ENCODE measurements around the gene LRMDA.

The LRMDA gene

GRCh38 chr10:76396134-76396533 is 964.7 kb downstream of the LRMDA start:
- H3K27me3 Mint-ChIP-seq, result no peaks in the 10 kb centered on the region

GRCh38 chr10:76397181-76398042 is 966.0 kb downstream of the LRMDA start:
- no peak for ATAC-seq
- Mint-ChIP-seq H3K9me3 (peaks cover 2% of the 10 kb centered on the region), H3K4me3 (no peak overlapping the region), H3K36me3 (no peaks in the 10 kb centered on the region), H3K27ac (no peak overlapping the region), H3K27me3 (no peaks in the 10 kb centered on the region), H3K4me1 (no peaks in the 10 kb centered on the region)

More at GRCh38 chr10:76396134-76396533, 964.7 kb downstream of the LRMDA start:
- peaks cover 2% of the 10 kb centered on the region for H3K9me3 Mint-ChIP-seq
- H3K4me1 Mint-ChIP-seq, result no peaks in the 10 kb centered on the region
- no peaks in the 10 kb centered on the region for H3K36me3 Mint-ChIP-seq
- no peak overlapping the region for H3K27ac Mint-ChIP-seq
- ATAC-seq, result no peak
- no peak overlapping the region for H3K4me3 Mint-ChIP-seq

GRCh38 chr10:76398043-76398710 is 966.8 kb downstream of the LRMDA start:
- ATAC-seq, result no peak
- Mint-ChIP-seq H3K4me3 (no peak overlapping the region), H3K27me3 (no peaks in the 10 kb centered on the region)

GRCh38 chr10:76399226-76399625 is 967.8 kb downstream of the LRMDA start:
- Mint-ChIP-seq H3K27me3 (no peaks in the 10 kb centered on the region), H3K9me3 (peaks cover 2% of the 10 kb centered on the region), H3K4me1 (no peaks in the 10 kb centered on the region), H3K4me3 (no peak overlapping the region), H3K36me3 (no peaks in the 10 kb centered on the region), H3K27ac (no peak overlapping the region)
- no peak for ATAC-seq

More at GRCh38 chr10:76398043-76398710, 966.8 kb downstream of the LRMDA start:
- H3K36me3 Mint-ChIP-seq, result no peaks in the 10 kb centered on the region
- H3K4me1 Mint-ChIP-seq, result no peaks in the 10 kb centered on the region
- H3K9me3 Mint-ChIP-seq, result peaks cover 2% of the 10 kb centered on the region
- no peak overlapping the region for H3K27ac Mint-ChIP-seq

GRCh38 chr10:76401006-76401405 is 969.6 kb downstream of the LRMDA start:
- H3K9me3 Mint-ChIP-seq, result peaks cover 2% of the 10 kb centered on the region
- no peak overlapping the region for H3K4me3 Mint-ChIP-seq
- no peak overlapping the region for H3K27ac Mint-ChIP-seq
- H3K27me3 Mint-ChIP-seq, result no peaks in the 10 kb centered on the region
- ATAC-seq, result no peak
- no peaks in the 10 kb centered on the region for H3K36me3 Mint-ChIP-seq
- no peaks in the 10 kb centered on the region for H3K4me1 Mint-ChIP-seq

GRCh38 chr10:76403912-76404311 is 972.5 kb downstream of the LRMDA start:
- peaks cover 6% of the 10 kb centered on the region for H3K9me3 Mint-ChIP-seq
- H3K4me3 Mint-ChIP-seq, result no peak overlapping the region
- H3K36me3 Mint-ChIP-seq, result no peaks in the 10 kb centered on the region
- no peak overlapping the region for H3K27ac Mint-ChIP-seq
- no peak for ATAC-seq
- H3K4me1 Mint-ChIP-seq, result no peaks in the 10 kb centered on the region
- H3K27me3 Mint-ChIP-seq, result no peaks in the 10 kb centered on the region

GRCh38 chr10:76404531-76404930 is 973.1 kb downstream of the LRMDA start:
- ATAC-seq, result no peak
- Mint-ChIP-seq H3K9me3 (peaks cover 4% of the 10 kb centered on the region), H3K27ac (no peak overlapping the region), H3K4me1 (no peaks in the 10 kb centered on the region), H3K4me3 (no peak overlapping the region), H3K36me3 (no peaks in the 10 kb centered on the region), H3K27me3 (no peaks in the 10 kb centered on the region)

GRCh38 chr10:76405922-76406321 is 974.5 kb downstream of the LRMDA start:
- Mint-ChIP-seq H3K27ac (no peak overlapping the region), H3K4me1 (no peaks in the 10 kb centered on the region)
- ATAC-seq, result no peak

GRCh38 chr10:76408646-76409045 is 977.2 kb downstream of the LRMDA start:
- H3K4me1 Mint-ChIP-seq, result no peaks in the 10 kb centered on the region
- H3K27me3 Mint-ChIP-seq, result no peaks in the 10 kb centered on the region
- H3K4me3 Mint-ChIP-seq, result no peak overlapping the region
- ATAC-seq, result no peak
- H3K36me3 Mint-ChIP-seq, result no peaks in the 10 kb centered on the region
- no peak overlapping the region for H3K27ac Mint-ChIP-seq
- peaks cover 11% of the 10 kb centered on the region for H3K9me3 Mint-ChIP-seq

More at GRCh38 chr10:76405922-76406321, 974.5 kb downstream of the LRMDA start:
- H3K27me3 Mint-ChIP-seq, result no peaks in the 10 kb centered on the region
- H3K36me3 Mint-ChIP-seq, result no peaks in the 10 kb centered on the region
- H3K9me3 Mint-ChIP-seq, result peaks cover 6% of the 10 kb centered on the region
- H3K4me3 Mint-ChIP-seq, result no peak overlapping the region

- Mint-ChIP-seq H3K36me3 (no peaks in the 10 kb centered on the region), H3K27ac (no peak overlapping the region), H3K4me3 (no peak overlapping the region), H3K4me1 (no peaks in the 10 kb centered on the region), H3K9me3 (peaks cover 10% of the 10 kb centered on the region), H3K27me3 (no peaks in the 10 kb centered on the region)
- no peak for ATAC-seq
Measured at GRCh38 chr10:76411729-76412435, 980.5 kb downstream of the LRMDA start.

GRCh38 chr10:76415554-76415953 is 984.1 kb downstream of the LRMDA start:
- ATAC-seq, result no peak
- no peaks in the 10 kb centered on the region for H3K4me1 Mint-ChIP-seq
- no peak overlapping the region for H3K4me3 Mint-ChIP-seq
- H3K36me3 Mint-ChIP-seq, result no peaks in the 10 kb centered on the region
- peaks cover 5% of the 10 kb centered on the region for H3K9me3 Mint-ChIP-seq
- no peaks in the 10 kb centered on the region for H3K27me3 Mint-ChIP-seq
- H3K27ac Mint-ChIP-seq, result no peak overlapping the region

GRCh38 chr10:76416642-76417041 is 985.2 kb downstream of the LRMDA start:
- Mint-ChIP-seq H3K4me3 (no peak overlapping the region), H3K4me1 (no peaks in the 10 kb centered on the region), H3K27me3 (no peaks in the 10 kb centered on the region), H3K36me3 (no peaks in the 10 kb centered on the region), H3K9me3 (peaks cover 5% of the 10 kb centered on the region), H3K27ac (no peak overlapping the region)
- ATAC-seq, result no peak

- Mint-ChIP-seq H3K27me3 (no peaks in the 10 kb centered on the region), H3K36me3 (no peaks in the 10 kb centered on the region), H3K9me3 (no peaks in the 10 kb centered on the region), H3K27ac (no peak overlapping the region), H3K4me3 (no peak overlapping the region), H3K4me1 (no peaks in the 10 kb centered on the region)
- no peak for ATAC-seq
Measured at GRCh38 chr10:76420725-76421124, 989.3 kb downstream of the LRMDA start.

GRCh38 chr10:76422769-76423168 is 991.3 kb downstream of the LRMDA start:
- no peaks in the 10 kb centered on the region for H3K4me1 Mint-ChIP-seq
- H3K27ac Mint-ChIP-seq, result no peak overlapping the region
- no peaks in the 10 kb centered on the region for H3K36me3 Mint-ChIP-seq
- ATAC-seq, result no peak
- no peaks in the 10 kb centered on the region for H3K27me3 Mint-ChIP-seq
- H3K4me3 Mint-ChIP-seq, result no peak overlapping the region
- no peaks in the 10 kb centered on the region for H3K9me3 Mint-ChIP-seq

GRCh38 chr10:76428551-76429367 is 997.3 kb downstream of the LRMDA start:
- Mint-ChIP-seq H3K27me3 (no peaks in the 10 kb centered on the region), H3K9me3 (peaks cover 2% of the 10 kb centered on the region), H3K4me3 (no peak overlapping the region), H3K4me1 (no peaks in the 10 kb centered on the region), H3K27ac (no peak overlapping the region), H3K36me3 (no peaks in the 10 kb centered on the region)
- ATAC-seq, result no peak

Data from stimulated activated memory B cell treated with anti-CD40 and anti-IgM and Interleukin-4, amounts not matched to agents 10 μg/mL and 1 μg/mL and 100 μg/mL, for 72 hours (primary cell).